ENCODE measurements around the gene BLCAP. TPM values are rescaled to one million over a fixed set of nuclear protein-coding genes. Genes with fewer than 3 reads are reported as not detected.

The BLCAP gene
- total and polyA plus RNA-seq, 2 of the 4 experiments (the other 2 are of a cell fraction): 17.7 to 67.3 TPM

DNA sequence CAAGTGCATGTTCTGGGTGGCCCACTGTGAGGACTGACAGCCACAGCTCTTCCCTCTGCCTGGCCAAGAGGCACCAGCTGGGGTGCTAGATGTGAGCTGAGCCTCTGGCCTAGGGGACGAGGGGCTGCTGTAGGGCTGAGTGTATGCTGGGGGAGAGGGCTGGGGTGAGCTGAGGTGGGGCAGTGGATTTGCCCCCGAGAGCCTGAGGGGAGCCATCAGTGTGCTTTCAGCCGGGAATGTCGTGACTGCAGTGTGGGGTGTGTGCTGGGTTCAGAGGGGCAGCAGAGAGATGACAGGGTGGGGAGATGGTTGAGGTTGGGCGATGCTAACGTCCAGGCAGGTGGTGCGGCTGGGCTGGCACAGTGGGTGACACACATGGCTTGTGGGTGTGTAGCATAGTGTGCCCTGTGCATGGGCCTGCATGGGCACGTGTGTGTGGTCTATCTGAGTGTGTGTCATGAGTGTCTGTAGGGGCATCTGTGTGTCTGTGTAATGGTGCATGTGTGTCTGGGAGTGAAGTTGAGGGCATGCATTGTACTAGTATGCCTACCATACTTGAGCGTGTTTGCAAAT, 46.0 kb upstream of the BLCAP start:
- H2BK5ac ChIP-seq (ENCODE audit: low read depth, low read length, poor library complexity, severe bottlenecking): no peak overlapping the region
- peaks cover 19% of the 10 kb centered on the region for H3K27me3 ChIP-seq (ENCODE audit: control insufficient read depth, insufficient read depth, low read length)
- TF ChIP-seq SMC3 (IDR thresholded peaks at IDR 0.05; ENCODE audit: low read depth, low read length) (no peak), FOS (IDR thresholded peaks at IDR 0.05; ENCODE audit: low read depth, low read length) (no peak), MAZ (IDR thresholded peaks at IDR 0.05; ENCODE audit: borderline replicate concordance, low read depth, low read length) (no peak), CHD1 (IDR thresholded peaks at IDR 0.05; ENCODE audit: low read depth, low read length) (no peak), RCOR1 (IDR thresholded peaks at IDR 0.05; ENCODE audit: insufficient replicate concordance, low read length) (no peak), POLR2A (IDR thresholded peaks at IDR 0.05; ENCODE audit: low read depth, low read length) (no peak), MXI1 (IDR thresholded peaks at IDR 0.05; ENCODE audit: borderline replicate concordance, low read depth, low read length) (no peak), BHLHE40 (IDR thresholded peaks at IDR 0.05; ENCODE audit: low read depth, low read length) (no peak), NFE2L2 (IDR thresholded peaks at IDR 0.05; ENCODE audit: low read depth, low read length) (no peak), RAD21 (IDR thresholded peaks at IDR 0.05; ENCODE audit: low read length) (no peak), RFX5 (IDR thresholded peaks at IDR 0.05; ENCODE audit: low read depth, low read length) (no peak), CEBPB (IDR thresholded peaks at IDR 0.05; ENCODE audit: low read depth, low read length) (no peak), MAFK (IDR thresholded peaks at IDR 0.05; ENCODE audit: low read depth, low read length) (no peak)
- TF ChIP-seq, protein P1, sequence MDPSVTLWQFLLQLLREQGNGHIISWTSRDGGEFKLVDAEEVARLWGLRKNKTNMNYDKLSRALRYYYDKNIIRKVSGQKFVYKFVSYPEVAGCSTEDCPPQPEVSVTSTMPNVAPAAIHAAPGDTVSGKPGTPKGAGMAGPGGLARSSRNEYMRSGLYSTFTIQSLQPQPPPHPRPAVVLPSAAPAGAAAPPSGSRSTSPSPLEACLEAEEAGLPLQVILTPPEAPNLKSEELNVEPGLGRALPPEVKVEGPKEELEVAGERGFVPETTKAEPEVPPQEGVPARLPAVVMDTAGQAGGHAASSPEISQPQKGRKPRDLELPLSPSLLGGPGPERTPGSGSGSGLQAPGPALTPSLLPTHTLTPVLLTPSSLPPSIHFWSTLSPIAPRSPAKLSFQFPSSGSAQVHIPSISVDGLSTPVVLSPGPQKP (IDR thresholded peaks at IDR 0.05; ENCODE audit: borderline replicate concordance, low read depth, low read length): no peak
- TF ChIP-seq, protein P2, sequence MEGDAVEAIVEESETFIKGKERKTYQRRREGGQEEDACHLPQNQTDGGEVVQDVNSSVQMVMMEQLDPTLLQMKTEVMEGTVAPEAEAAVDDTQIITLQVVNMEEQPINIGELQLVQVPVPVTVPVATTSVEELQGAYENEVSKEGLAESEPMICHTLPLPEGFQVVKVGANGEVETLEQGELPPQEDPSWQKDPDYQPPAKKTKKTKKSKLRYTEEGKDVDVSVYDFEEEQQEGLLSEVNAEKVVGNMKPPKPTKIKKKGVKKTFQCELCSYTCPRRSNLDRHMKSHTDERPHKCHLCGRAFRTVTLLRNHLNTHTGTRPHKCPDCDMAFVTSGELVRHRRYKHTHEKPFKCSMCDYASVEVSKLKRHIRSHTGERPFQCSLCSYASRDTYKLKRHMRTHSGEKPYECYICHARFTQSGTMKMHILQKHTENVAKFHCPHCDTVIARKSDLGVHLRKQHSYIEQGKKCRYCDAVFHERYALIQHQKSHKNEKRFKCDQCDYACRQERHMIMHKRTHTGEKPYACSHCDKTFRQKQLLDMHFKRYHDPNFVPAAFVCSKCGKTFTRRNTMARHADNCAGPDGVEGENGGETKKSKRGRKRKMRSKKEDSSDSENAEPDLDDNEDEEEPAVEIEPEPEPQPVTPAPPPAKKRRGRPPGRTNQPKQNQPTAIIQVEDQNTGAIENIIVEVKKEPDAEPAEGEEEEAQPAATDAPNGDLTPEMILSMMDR (conservative IDR thresholded peaks at IDR 0.05; ENCODE audit: low read depth, low read length): no peak
- TF ChIP-seq, protein P3, sequence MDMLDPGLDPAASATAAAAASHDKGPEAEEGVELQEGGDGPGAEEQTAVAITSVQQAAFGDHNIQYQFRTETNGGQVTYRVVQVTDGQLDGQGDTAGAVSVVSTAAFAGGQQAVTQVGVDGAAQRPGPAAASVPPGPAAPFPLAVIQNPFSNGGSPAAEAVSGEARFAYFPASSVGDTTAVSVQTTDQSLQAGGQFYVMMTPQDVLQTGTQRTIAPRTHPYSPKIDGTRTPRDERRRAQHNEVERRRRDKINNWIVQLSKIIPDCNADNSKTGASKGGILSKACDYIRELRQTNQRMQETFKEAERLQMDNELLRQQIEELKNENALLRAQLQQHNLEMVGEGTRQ (IDR thresholded peaks at IDR 0.05; ENCODE audit: low read depth, low read length): no peak
- H2AK5ac ChIP-seq (ENCODE audit: low read depth, low read length): no peak overlapping the region
- no peaks in the 10 kb centered on the region for H3K9me3 ChIP-seq (ENCODE audit: control insufficient read depth, insufficient read depth, low read length)
- H3K4me2 ChIP-seq (ENCODE audit: low read depth, low read length): no peak overlapping the region
- no peak overlapping the region for H3K9ac ChIP-seq (ENCODE audit: low read depth, low read length)
- H3K18ac ChIP-seq (ENCODE audit: low read depth, low read length): no peak overlapping the region
- no peak overlapping the region for H2AFZ ChIP-seq (replicated peaks; ENCODE audit: low read length, poor library complexity)
- H3K56ac ChIP-seq (ENCODE audit: extremely low read depth, insufficient read depth, low read length): no peak overlapping the region
- H3K4ac ChIP-seq (ENCODE audit: low read depth, low read length): no peak overlapping the region
- BruUV-seq (replicated peaks): no TSS peak
- no peak overlapping the region for H2AK9ac ChIP-seq (replicated peaks; ENCODE audit: low read depth, low read length, poor library complexity)
- no peak for ATAC-seq (ENCODE audit: low read depth)
- in situ Hi-C loops (cut with MboI; ENCODE audit: low sequenced_read_pairs): no loop called here
- DNase-seq: no peak
- ChIA-PET POLR2A (ENCODE audit: unreplicated experiment) (no interaction called here), CTCF (no interaction called here)
- dilution Hi-C loops (cut with HindIII; ENCODE audit: low sequenced_read_pairs, unreplicated experiment): no loop called here
- no peak overlapping the region for H3K14ac ChIP-seq (replicated peaks; ENCODE audit: low read depth, low read length)
- no peak overlapping the region for H4K8ac ChIP-seq (ENCODE audit: low read depth in 2 of 2, low read length in 2 of 2)
- no peak overlapping the region for H4K5ac ChIP-seq (ENCODE audit: low read depth, low read length)
- no peaks in the 10 kb centered on the region for H4K20me1 ChIP-seq (ENCODE audit: insufficient read depth, low read length)
- no peak overlapping the region for H2BK20ac ChIP-seq (ENCODE audit: low read depth, low read length)
- no peaks in the 10 kb centered on the region for H3K79me1 ChIP-seq (ENCODE audit: low read depth in 1 of 2, low read length in 2 of 2)
- H3K9me1 ChIP-seq (ENCODE audit: insufficient read depth, low read length): no peaks in the 10 kb centered on the region
- H4K91ac ChIP-seq (ENCODE audit: insufficient read depth, low read depth, low read length): no peak overlapping the region
- H3K36me3 ChIP-seq (ENCODE audit: control insufficient read depth, insufficient read depth, low read length): no peaks in the 10 kb centered on the region
- no peak overlapping the region for H3K4me3 ChIP-seq (ENCODE audit: insufficient read depth, low read depth, low read length)
- WGBS, 2 experiments (ENCODE audit: extremely low coverage in 2 of 2, insufficient read length in 1 of 2): 41% methylated on average over 7 of the region's 9 CpGs; no CpG with 5 or more reads in 1 of the 2 experiments
- intact Hi-C loops (cut with micrococcal nuclease): no loop called here
- no peak overlapping the region for H3K27ac ChIP-seq (ENCODE audit: insufficient read depth, low read length)
- H3K4me1 ChIP-seq (ENCODE audit: control insufficient read depth, insufficient read depth, low read length): no peaks in the 10 kb centered on the region
- no peak overlapping the region for H2BK15ac ChIP-seq (ENCODE audit: low read depth, low read length)
- H3K23ac ChIP-seq (ENCODE audit: low read depth, low read length): no peak overlapping the region
- H2BK120ac ChIP-seq (ENCODE audit: low read depth, low read length): no peak overlapping the region
